B cell (primary cell): ENCODE results near the gene PTPRG. TPM values are rescaled to one million over a fixed set of nuclear protein-coding genes. Genes with fewer than 3 reads are reported as not detected.

Source experiments
- ATAC-seq: fragments of 200-7000 bp; cut with Tn5 transposase; one replicate; pipeline ENCODE4 v1.10.0; 2021; ENCODE audit warnings: low read depth, mild to moderate bottlenecking, moderate number of reproducible peaks, moderate library complexity
- CTCF ChIA-PET: fragments of 350-600 bp; sonication (Branson Sonifier 250); formaldehyde crosslinking; loops from one replicate; lab custom pipeline; 2021; ENCODE audit warnings: antibody characterized with exemption, inconsistent platforms; lab: Charles Lee
- POLR2A ChIA-PET: fragments of 350-600 bp; sonication (Branson Sonifier 250); formaldehyde crosslinking; loops from one replicate; lab custom pipeline; 2021; ENCODE audit warnings: antibody characterized with exemption; lab: Charles Lee
- DNase-seq: peaks from one replicate; pipeline ENCODE4 v3.0.0; 2013
- H2AFZ ChIP-seq: 2 replicates; pipeline ENCODE4 v1.6.1; 2012; ENCODE audit warnings: mild to moderate bottlenecking, low read depth, low read length; ENCODE audit not compliant: insufficient read depth, poor library complexity, severe bottlenecking
- H3K27ac ChIP-seq, 2 donors: 1 replicate in 1 of 2; 2 replicates in 1 of 2; pipeline ENCODE4 v1.5.1; 2012 to 2013; ENCODE audit warnings: low read length in 2 of 2, mild to moderate bottlenecking in 2 of 2, moderate library complexity in 1 of 2
- H3K27me3 ChIP-seq, 4 experiments: fragments of 200-600 bp in 1 of 4; sonication (generic) in 1 of 4; replicated peaks in 1 of 4; 1 replicate in 2 of 4; 2 replicates in 2 of 4; pipeline versions ENCODE4 v1.6.1 to v1.7.0; 2013 to 2016; ENCODE audit warnings: low read length in 3 of 4, mild to moderate bottlenecking in 2 of 4, mixed read lengths in 1 of 4, moderate library complexity in 1 of 4; ENCODE audit not compliant: insufficient read depth in 4 of 4, control insufficient read depth in 3 of 4; ENCODE audit errors: control extremely low read depth in 1 of 4
- H3K36me3 ChIP-seq, 2 experiments: replicated peaks in 1 of 2; 1 replicate in 1 of 2; 2 replicates in 1 of 2; pipeline versions ENCODE4 v1.6.1 to v1.7.1; 2013; ENCODE audit warnings: low read length in 1 of 2; ENCODE audit not compliant: insufficient read depth in 2 of 2, control insufficient read depth in 1 of 2; ENCODE audit errors: control extremely low read depth in 1 of 2, extremely low read depth in 1 of 2
- H3K4me1 ChIP-seq, 2 donors: fragments of 200-600 bp in 1 of 2; sonication (generic) in 1 of 2; 1 replicate in 1 of 2; 2 replicates in 1 of 2; pipeline versions ENCODE4 v1.5.1 to v1.6.1; 2013 to 2017; ENCODE audit warnings: low read length in 2 of 2; ENCODE audit not compliant: control insufficient read depth in 2 of 2, insufficient read depth in 2 of 2
- H3K4me2 ChIP-seq: replicated peaks from 2 replicates; pipeline ENCODE3; 2012; ENCODE audit warnings: mild to moderate bottlenecking, low read depth, low read length; ENCODE audit not compliant: poor library complexity, severe bottlenecking
- H3K4me3 ChIP-seq, 5 experiments: fragments of 200-600 bp in 1 of 5; sonication (generic) in 1 of 5; 1 replicate in 3 of 5; 2 replicates in 2 of 5; pipeline versions ENCODE4 v1.5.1 to v1.7.0; 2011 to 2016; ENCODE audit warnings: low read length in 4 of 5, mild to moderate bottlenecking in 4 of 5, low read depth in 2 of 5, control low read depth in 1 of 5, moderate library complexity in 1 of 5; ENCODE audit not compliant: insufficient read depth in 1 of 5; ENCODE audit errors: control extremely low read depth in 1 of 5, extremely low read depth in 1 of 5
- H3K79me2 ChIP-seq: fragments of 200-600 bp; sonication (generic); one replicate; pipeline ENCODE4 v1.6.0; 2016; ENCODE audit warnings: low read length; ENCODE audit not compliant: control insufficient read depth, insufficient read depth
- H3K9ac ChIP-seq: fragments of 200-600 bp; sonication (generic); 2 replicates; pipeline ENCODE4 v1.6.1; 2017; ENCODE audit warnings: mild to moderate bottlenecking, low read length, moderate library complexity
- H3K9me3 ChIP-seq, 3 donors: one replicate each; pipeline versions ENCODE4 v1.6.1 to v1.7.1; 2013; ENCODE audit warnings: low read length in 2 of 3; ENCODE audit not compliant: control insufficient read depth in 2 of 3, insufficient read depth in 1 of 3; ENCODE audit errors: control extremely low read depth in 1 of 3
- H4K20me1 ChIP-seq: 2 replicates; pipeline ENCODE4 v1.6.0; 2012; ENCODE audit warnings: mild to moderate bottlenecking, low read length; ENCODE audit not compliant: insufficient read depth, control insufficient read depth, poor library complexity, severe bottlenecking
- H3K27ac Mint-ChIP-seq: one replicate; pipeline ENCODE4 v1.8.0; 2021; ENCODE audit warnings: mixed read lengths
- H3K27me3 Mint-ChIP-seq: one replicate; pipeline ENCODE4 v1.8.0; 2021; ENCODE audit warnings: mixed read lengths
- H3K4me1 Mint-ChIP-seq: one replicate; pipeline ENCODE4 v1.8.0; 2021; ENCODE audit warnings: mixed read lengths
- H3K4me3 Mint-ChIP-seq: one replicate; pipeline ENCODE4 v1.8.0; 2021; ENCODE audit warnings: mixed read lengths
- H3K9me3 Mint-ChIP-seq: one replicate; pipeline ENCODE4 v1.8.0; 2022; ENCODE audit warnings: mixed read lengths; ENCODE audit not compliant: insufficient read depth
- CTCF ChIP-seq: fragments of 200-600 bp; IDR thresholded peaks from one replicate; pipeline ENCODE4 v1.8.0; 2022; ENCODE audit warnings: antibody characterized with exemption, mild to moderate bottlenecking
- EZH2 ChIP-seq: IDR thresholded peaks from 2 replicates; pipeline ENCODE4 v1.6.1; 2012; ENCODE audit warnings: borderline replicate concordance, low read depth, mild to moderate bottlenecking, moderate library complexity, low read length; ENCODE audit not compliant: insufficient read depth, poor library complexity, severe bottlenecking
- WGBS: methylation state at CpG from one replicate; pipeline ENCODE4 v1.1.5; 2013; ENCODE audit warnings: missing lambda C conversion rate; ENCODE audit not compliant: insufficient coverage; 5-methylcytosine and 5-hydroxymethylcytosine counted together
- intact Hi-C: fragments of 100-400 bp; cut with micrococcal nuclease; formaldehyde crosslinking; loops from one replicate; pipeline ENCODE4 v1.10.0; 2022
- polyA plus RNA-seq: library from polyadenylated mRNA; depleted of rRNA; stranded (reverse); fragments of >200 nt; gene quantifications from 2 replicates; pipeline ENCODE4 v1.2.3, GENCODE V29; 2012
- total RNA-seq, 2 donors: library from RNA; stranded (reverse); fragments of 120-200 nt in 1 of 2; gene quantifications; 1 replicate in 1 of 2; 2 replicates in 1 of 2; pipeline versions ENCODE4 v1.2.3 to v1.2.4, GENCODE V29; 2013 to 2022

Gene PTPRG
- total and polyA plus RNA-seq, 2 donors (not counting 1 experiment from before 2014, with no cell fraction given): 0.12 to 1.3 TPM

GRCh38 chr3:61934505-61934871 is 373.1 kb downstream of the PTPRG start:
- DNase-seq: no peak
- Histone ChIP-seq H3K4me3 (no peak overlapping the region), H3K36me3 (no peaks in the 10 kb centered on the region), H3K79me2 (no peaks in the 10 kb centered on the region), H3K9ac (no peak overlapping the region), H3K4me1 (no peaks in the 10 kb centered on the region), H3K27ac (no peak overlapping the region), H3K27me3 (no peaks in the 10 kb centered on the region), H2AFZ (no peak overlapping the region), H3K4me2 (no peak overlapping the region), H3K9me3 (peaks cover 0 to 4% (median 0%) of the 10 kb centered on the region in 3 donors), H4K20me1 (no peaks in the 10 kb centered on the region)
- no peak for ATAC-seq
- intact Hi-C loops: no loop called here
- ChIA-PET POLR2A (no interaction called here), CTCF (no interaction called here)
- TF ChIP-seq CTCF (no peak), EZH2 (no peak)
- H3K27ac Mint-ChIP-seq: no peak overlapping the region
- 100% methylated on average over 1 of the region's 1 CpG for WGBS
- H3K9me3 Mint-ChIP-seq: peaks cover 4% of the 10 kb centered on the region
- H3K4me1 Mint-ChIP-seq: no peaks in the 10 kb centered on the region
- H3K27me3 Mint-ChIP-seq: peaks cover 4% of the 10 kb centered on the region
- no peak overlapping the region for H3K4me3 Mint-ChIP-seq

GRCh38 chr3:61935814-61936213 is 374.4 kb downstream of the PTPRG start:
- H3K9me3 ChIP-seq: peaks cover 0 to 4% (median 0%) of the 10 kb centered on the region in 3 donors
- no peaks in the 10 kb centered on the region for H3K4me1 ChIP-seq
- H2AFZ ChIP-seq: no peak overlapping the region
- no peak overlapping the region for H3K9ac ChIP-seq
- intact Hi-C loops: loop anchor here (5.0 kb wide), 1 partner anchor 79 kb away; no protein-coding TSS in a partner anchor
- no peak overlapping the region for H3K27ac ChIP-seq
- CTCF ChIA-PET: interaction anchor here (1.0 to 1.3 kb wide), 3 partner anchors 8 to 77 kb away, joined by 4 to 7 read pairs (median 6); no protein-coding TSS in a partner anchor
- no peak for ATAC-seq
- H3K4me3 ChIP-seq: no peak overlapping the region
- Mint-ChIP-seq H3K4me1 (no peaks in the 10 kb centered on the region), H3K27ac (no peak overlapping the region), H3K9me3 (peaks cover 4% of the 10 kb centered on the region), H3K27me3 (peaks cover 4% of the 10 kb centered on the region), H3K4me3 (no peak overlapping the region)
- 100% methylated on average over 1 of the region's 3 CpGs for WGBS
- no peaks in the 10 kb centered on the region for H4K20me1 ChIP-seq
- H3K79me2 ChIP-seq: no peaks in the 10 kb centered on the region
- no peak for DNase-seq
- no peak overlapping the region for H3K4me2 ChIP-seq
- POLR2A ChIA-PET: no interaction called here
- TF ChIP-seq EZH2: no peak
- TF ChIP-seq CTCF: no peak
- no peaks in the 10 kb centered on the region for H3K36me3 ChIP-seq
- H3K27me3 ChIP-seq: no peaks in the 10 kb centered on the region
